ENCODE measurements around the gene ARRB1. TPM values are rescaled to one million over a fixed set of nuclear protein-coding genes. Genes with fewer than 3 reads are reported as not detected.

ARRB1 gene
- total and polyA plus RNA-seq, 9 of the 15 experiments (the other 6 are each of a cell fraction or from before 2014, with no cell fraction given), result 6.6 to 45.4 (median 28.5) TPM

- Histone ChIP-seq H3K36me3 (ENCODE audit: control insufficient read depth, insufficient read depth, low read length) (peaks cover 12% of the 10 kb centered on the region; the same call in 2 of the 3 replicates), H4K20me1 (replicated peaks; ENCODE audit: control insufficient read depth, insufficient read depth, low read length) (0 out of 2 replicates have a peak, but pooled peaks cover 5% of the 10 kb centered on the region), H3K27me3 (ENCODE audit: control insufficient read depth in 2 of 2, insufficient read depth in 2 of 2, low read length in 2 of 2) (no peaks in the 10 kb centered on the region), H2AFZ (ENCODE audit: low read depth, low read length) (no peak overlapping the region), H3K9me3 (replicated peaks; ENCODE audit: control insufficient read depth, insufficient read depth, low read depth, low read length) (no peaks in the 10 kb centered on the region), H3K4me2 (ENCODE audit: insufficient read depth, low read length) (no peak overlapping the region), H3K79me2 (ENCODE audit: control insufficient read depth, insufficient read depth, low read length) (no peaks in the 10 kb centered on the region; the same call in 2 of the 3 replicates), H3K9me1 (ENCODE audit: control insufficient read depth, insufficient read depth, low read length) (peaks cover 7% of the 10 kb centered on the region), H3K4me1 (replicated peaks in 1 of 2; ENCODE audit: control insufficient read depth in 2 of 2, insufficient read depth in 2 of 2, low read length in 2 of 2) (peaks cover 4 to 10% of the 10 kb centered on the region in 2 experiments; a peak in 3 of 5 replicates), H3K9ac (ENCODE audit: insufficient read depth in 1 of 2, low read depth in 2 of 2, low read length in 2 of 2) (no peak overlapping the region), H3K27ac (ENCODE audit: extremely low read depth, low read depth, low read length) (no peak overlapping the region), H3K4me3 (no peak overlapping the region)
- DNase-seq (ENCODE audit: extremely low read depth in 1 of 4, low spot score in 3 of 4), result no peak
- POLR2A ChIA-PET, result no interaction called here
- FAIRE-seq, result no peak
- CTCF ChIA-PET (ENCODE audit: low intra/inter-chr PET ratio), result no interaction called here
- in situ Hi-C loops (cut with MboI), result no loop called here
- ATAC-seq, result no peak
- no TSS peak for BruUV-seq (replicated peaks)
- intact Hi-C loops (cut with micrococcal nuclease), result no loop called here
- 83% methylated on average over 3 of the region's 3 CpGs for WGBS (ENCODE audit: insufficient coverage, low coverage, missing lambda C conversion rate)
- no peak for TF ChIP-seq TAF15 (IDR thresholded peaks at IDR 0.05; ENCODE audit: low read depth, low read length)
- no peak for TF ChIP-seq ZBED1 (IDR thresholded peaks at IDR 0.05)
- TF ChIP-seq ZNF79 (CRISPR knock-in tag; IDR thresholded peaks at IDR 0.05; ENCODE audit: low read depth), result no peak
- no peak for TF ChIP-seq GABPA (tag; conservative IDR thresholded peaks at IDR 0.05; ENCODE audit: low read depth)
- TF ChIP-seq E2F5 (CRISPR knock-in tag; IDR thresholded peaks at IDR 0.05), result no peak
- no peak for TF ChIP-seq KDM2B (CRISPR knock-in tag; IDR thresholded peaks at IDR 0.05)
- no peak for TF ChIP-seq SAP30 (IDR thresholded peaks at IDR 0.05; ENCODE audit: borderline replicate concordance, insufficient read depth, low read depth, low read length, poor library complexity, severe bottlenecking)
- TF ChIP-seq TFAM (CRISPR knock-in tag; conservative IDR thresholded peaks at IDR 0.05), result no peak
- no peak for TF ChIP-seq CBFB (CRISPR knock-in tag; IDR thresholded peaks at IDR 0.05)
Observed at GRCh38 chr11:75292943-75293342, 58.5 kb downstream of the ARRB1 start.
